Measurements from ENCODE around the gene DYNLT1.

DNA sequence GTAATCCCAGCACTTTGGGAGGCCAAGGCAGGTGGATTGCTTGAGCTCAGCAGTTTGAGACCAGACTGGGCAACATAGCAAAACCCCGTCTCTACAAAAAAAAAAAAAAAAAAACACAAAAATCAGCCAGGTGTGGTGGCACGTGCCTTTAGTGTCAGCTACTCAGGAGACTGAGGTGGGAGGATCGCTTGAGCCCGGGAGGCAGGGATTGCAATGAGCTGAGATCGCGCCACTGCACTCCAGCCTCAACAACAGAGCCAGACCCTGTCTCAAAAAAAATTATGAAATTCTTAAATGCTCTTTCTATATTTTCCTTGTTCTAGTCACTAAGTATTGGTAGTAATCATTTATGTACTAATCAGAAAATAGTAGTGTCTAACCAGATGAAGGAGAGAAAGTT is 35.9 kb upstream of the DYNLT1 start:
- no peak for TF ChIP-seq POLR2A (IDR thresholded peaks at IDR 0.05)
- TF ChIP-seq, protein P1, sequence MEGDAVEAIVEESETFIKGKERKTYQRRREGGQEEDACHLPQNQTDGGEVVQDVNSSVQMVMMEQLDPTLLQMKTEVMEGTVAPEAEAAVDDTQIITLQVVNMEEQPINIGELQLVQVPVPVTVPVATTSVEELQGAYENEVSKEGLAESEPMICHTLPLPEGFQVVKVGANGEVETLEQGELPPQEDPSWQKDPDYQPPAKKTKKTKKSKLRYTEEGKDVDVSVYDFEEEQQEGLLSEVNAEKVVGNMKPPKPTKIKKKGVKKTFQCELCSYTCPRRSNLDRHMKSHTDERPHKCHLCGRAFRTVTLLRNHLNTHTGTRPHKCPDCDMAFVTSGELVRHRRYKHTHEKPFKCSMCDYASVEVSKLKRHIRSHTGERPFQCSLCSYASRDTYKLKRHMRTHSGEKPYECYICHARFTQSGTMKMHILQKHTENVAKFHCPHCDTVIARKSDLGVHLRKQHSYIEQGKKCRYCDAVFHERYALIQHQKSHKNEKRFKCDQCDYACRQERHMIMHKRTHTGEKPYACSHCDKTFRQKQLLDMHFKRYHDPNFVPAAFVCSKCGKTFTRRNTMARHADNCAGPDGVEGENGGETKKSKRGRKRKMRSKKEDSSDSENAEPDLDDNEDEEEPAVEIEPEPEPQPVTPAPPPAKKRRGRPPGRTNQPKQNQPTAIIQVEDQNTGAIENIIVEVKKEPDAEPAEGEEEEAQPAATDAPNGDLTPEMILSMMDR (IDR thresholded peaks at IDR 0.05) = no peak

Measured in adrenal gland (tissue), 5 donors.